NCI-H82 treated with DMSO at 0.1 percent for 48 hours (cell line): ENCODE data around the gene CRY2.

Source experiments
- DNase-seq: peaks from one replicate; lab custom pipeline; 2025; ENCODE audit not compliant: unreplicated experiment; lab: John Stamatoyannopoulos, UW

The CRY2 gene

GRCh38 chr11:45877221-45877620 is 29.9 kb downstream of the CRY2 start:
- DNase-seq, result no peak

- no peak for DNase-seq
Observed at GRCh38 chr11:45877845-45878244, 30.6 kb downstream of the CRY2 start.

- peak; percentile 8 for DNase-seq
Observed at GRCh38 chr11:45879803-45880686, 32.8 kb downstream of the CRY2 start.

GRCh38 chr11:45880772-45881570 is 33.7 kb downstream of the CRY2 start:
- no peak for DNase-seq

- DNase-seq, result peak; percentile 7
Observed at GRCh38 chr11:45881708-45882368, 34.6 kb downstream of the CRY2 start.

GRCh38 chr11:45884596-45885185 is 37.4 kb downstream of the CRY2 start:
- DNase-seq, result no peak

- DNase-seq, result peak; percentile 23
Observed at GRCh38 chr11:45885274-45885920, 38.1 kb downstream of the CRY2 start, which contains the start of gene MAPK8IP1. TSS of gene MAPK8IP1 (plus strand) at chr11:45885651. CDS start at chr11:45885821, 170 bp downstream.

GRCh38 chr11:45885921-45886721 is 38.8 kb downstream of the CRY2 start:
- no peak for DNase-seq

- no peak for DNase-seq
Observed at GRCh38 chr11:45886816-45887520, 39.7 kb downstream of the CRY2 start.

- no peak for DNase-seq
Observed at GRCh38 chr11:45887587-45887986, 40.3 kb downstream of the CRY2 start.

GRCh38 chr11:45889555-45889954 is 42.3 kb downstream of the CRY2 start:
- no peak for DNase-seq

GRCh38 chr11:45889966-45890365 is 42.7 kb downstream of the CRY2 start:
- no peak for DNase-seq

GRCh38 chr11:45890886-45891550 is 43.7 kb downstream of the CRY2 start:
- no peak for DNase-seq

- DNase-seq, result no peak
Observed at GRCh38 chr11:45892856-45893255, 45.6 kb downstream of the CRY2 start.

- DNase-seq, result no peak
Observed at GRCh38 chr11:45894555-45895247, 47.4 kb downstream of the CRY2 start.

GRCh38 chr11:45895553-45896259 is 48.4 kb downstream of the CRY2 start:
- DNase-seq, result no peak

- DNase-seq, result no peak
Observed at GRCh38 chr11:45896422-45896984, 49.2 kb downstream of the CRY2 start.
